ENCODE measurements around the gene ACADM.

DNA sequence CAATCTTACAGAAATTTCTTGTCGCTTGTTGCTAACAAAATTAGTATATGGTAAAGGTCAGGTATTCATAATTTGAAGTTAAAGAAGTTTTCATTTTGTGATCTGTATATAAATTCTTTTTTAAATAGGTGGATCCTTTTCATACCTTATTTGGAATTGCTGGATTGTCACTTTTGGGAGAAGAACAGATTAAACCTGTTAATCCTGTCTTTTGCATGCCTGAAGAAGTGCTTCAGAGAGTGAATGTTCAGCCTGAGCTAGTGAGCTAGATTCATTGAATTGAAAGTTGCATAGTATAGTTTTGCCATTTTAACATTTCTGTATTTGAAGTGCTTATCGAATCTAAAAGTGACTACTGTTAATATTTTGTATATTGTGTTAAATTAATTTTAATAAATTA is 69.9 kb downstream of the ACADM start:
- TF ChIP-seq, protein P1, sequence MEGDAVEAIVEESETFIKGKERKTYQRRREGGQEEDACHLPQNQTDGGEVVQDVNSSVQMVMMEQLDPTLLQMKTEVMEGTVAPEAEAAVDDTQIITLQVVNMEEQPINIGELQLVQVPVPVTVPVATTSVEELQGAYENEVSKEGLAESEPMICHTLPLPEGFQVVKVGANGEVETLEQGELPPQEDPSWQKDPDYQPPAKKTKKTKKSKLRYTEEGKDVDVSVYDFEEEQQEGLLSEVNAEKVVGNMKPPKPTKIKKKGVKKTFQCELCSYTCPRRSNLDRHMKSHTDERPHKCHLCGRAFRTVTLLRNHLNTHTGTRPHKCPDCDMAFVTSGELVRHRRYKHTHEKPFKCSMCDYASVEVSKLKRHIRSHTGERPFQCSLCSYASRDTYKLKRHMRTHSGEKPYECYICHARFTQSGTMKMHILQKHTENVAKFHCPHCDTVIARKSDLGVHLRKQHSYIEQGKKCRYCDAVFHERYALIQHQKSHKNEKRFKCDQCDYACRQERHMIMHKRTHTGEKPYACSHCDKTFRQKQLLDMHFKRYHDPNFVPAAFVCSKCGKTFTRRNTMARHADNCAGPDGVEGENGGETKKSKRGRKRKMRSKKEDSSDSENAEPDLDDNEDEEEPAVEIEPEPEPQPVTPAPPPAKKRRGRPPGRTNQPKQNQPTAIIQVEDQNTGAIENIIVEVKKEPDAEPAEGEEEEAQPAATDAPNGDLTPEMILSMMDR (conservative IDR thresholded peaks at IDR 0.05; ENCODE audit: low read depth in 2 of 2), result no peak
- no peak for TF ChIP-seq POLR2AphosphoS5 (IDR thresholded peaks at IDR 0.05; ENCODE audit: low read depth)
- TF ChIP-seq EZH2phosphoT487 (IDR thresholded peaks at IDR 0.05; ENCODE audit: unreplicated experiment), result no peak
- TF ChIP-seq, protein P2, sequence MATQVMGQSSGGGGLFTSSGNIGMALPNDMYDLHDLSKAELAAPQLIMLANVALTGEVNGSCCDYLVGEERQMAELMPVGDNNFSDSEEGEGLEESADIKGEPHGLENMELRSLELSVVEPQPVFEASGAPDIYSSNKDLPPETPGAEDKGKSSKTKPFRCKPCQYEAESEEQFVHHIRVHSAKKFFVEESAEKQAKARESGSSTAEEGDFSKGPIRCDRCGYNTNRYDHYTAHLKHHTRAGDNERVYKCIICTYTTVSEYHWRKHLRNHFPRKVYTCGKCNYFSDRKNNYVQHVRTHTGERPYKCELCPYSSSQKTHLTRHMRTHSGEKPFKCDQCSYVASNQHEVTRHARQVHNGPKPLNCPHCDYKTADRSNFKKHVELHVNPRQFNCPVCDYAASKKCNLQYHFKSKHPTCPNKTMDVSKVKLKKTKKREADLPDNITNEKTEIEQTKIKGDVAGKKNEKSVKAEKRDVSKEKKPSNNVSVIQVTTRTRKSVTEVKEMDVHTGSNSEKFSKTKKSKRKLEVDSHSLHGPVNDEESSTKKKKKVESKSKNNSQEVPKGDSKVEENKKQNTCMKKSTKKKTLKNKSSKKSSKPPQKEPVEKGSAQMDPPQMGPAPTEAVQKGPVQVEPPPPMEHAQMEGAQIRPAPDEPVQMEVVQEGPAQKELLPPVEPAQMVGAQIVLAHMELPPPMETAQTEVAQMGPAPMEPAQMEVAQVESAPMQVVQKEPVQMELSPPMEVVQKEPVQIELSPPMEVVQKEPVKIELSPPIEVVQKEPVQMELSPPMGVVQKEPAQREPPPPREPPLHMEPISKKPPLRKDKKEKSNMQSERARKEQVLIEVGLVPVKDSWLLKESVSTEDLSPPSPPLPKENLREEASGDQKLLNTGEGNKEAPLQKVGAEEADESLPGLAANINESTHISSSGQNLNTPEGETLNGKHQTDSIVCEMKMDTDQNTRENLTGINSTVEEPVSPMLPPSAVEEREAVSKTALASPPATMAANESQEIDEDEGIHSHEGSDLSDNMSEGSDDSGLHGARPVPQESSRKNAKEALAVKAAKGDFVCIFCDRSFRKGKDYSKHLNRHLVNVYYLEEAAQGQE (IDR thresholded peaks at IDR 0.05; ENCODE audit: unreplicated experiment), result no peak
- no peak for TF ChIP-seq EZH2 (IDR thresholded peaks at IDR 0.05; ENCODE audit: low read depth, unreplicated experiment)
- no peak for TF ChIP-seq JUNB (IDR thresholded peaks at IDR 0.05; ENCODE audit: unreplicated experiment)
- TF ChIP-seq, protein P3, sequence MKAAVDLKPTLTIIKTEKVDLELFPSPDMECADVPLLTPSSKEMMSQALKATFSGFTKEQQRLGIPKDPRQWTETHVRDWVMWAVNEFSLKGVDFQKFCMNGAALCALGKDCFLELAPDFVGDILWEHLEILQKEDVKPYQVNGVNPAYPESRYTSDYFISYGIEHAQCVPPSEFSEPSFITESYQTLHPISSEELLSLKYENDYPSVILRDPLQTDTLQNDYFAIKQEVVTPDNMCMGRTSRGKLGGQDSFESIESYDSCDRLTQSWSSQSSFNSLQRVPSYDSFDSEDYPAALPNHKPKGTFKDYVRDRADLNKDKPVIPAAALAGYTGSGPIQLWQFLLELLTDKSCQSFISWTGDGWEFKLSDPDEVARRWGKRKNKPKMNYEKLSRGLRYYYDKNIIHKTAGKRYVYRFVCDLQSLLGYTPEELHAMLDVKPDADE (IDR thresholded peaks at IDR 0.05), result no peak
- TF ChIP-seq ZNF114 (CRISPR knock-in tag; IDR thresholded peaks at IDR 0.05), result no peak
